ENCODE measurements around the gene ABCA4.
"Not testable (repeated sequence)": the region's sequence is repeated elsewhere in the genome, so short reads cannot be mapped to it uniquely, and the experiment has no call there.

ABCA4 gene

GRCh38 chr1:94120991-94121390, at the start of gene ABCA4:
ABCA4 (minus strand) TSS chr1:94121148; CDS start chr1:94121045, 103 bp downstream.
- H3K27ac ChIP-seq (ENCODE audit: low read length): no peak within 1 kb of the TSS

GRCh38 chr1:94169126-94169525, 48.2 kb upstream of the ABCA4 start:
- Histone ChIP-seq H3K36me3 (ENCODE audit: control insufficient read depth, low read depth, low read length) (no peaks in the 10 kb centered on the region), H3K9me3 (ENCODE audit: control insufficient read depth, low read depth, low read length) (no peaks in the 10 kb centered on the region), H3K9ac (ENCODE audit: low read length) (no peak overlapping the region)

More at GRCh38 chr1:94120991-94121390, at the start of gene ABCA4:
- H3K27me3 ChIP-seq (ENCODE audit: control insufficient read depth, insufficient read depth, low read length): peaks cover 10% of the 10 kb centered on the region
- H3K9ac ChIP-seq (ENCODE audit: low read length): no peak within 1 kb of the TSS
- no peaks in the 10 kb centered on the region for H3K9me3 ChIP-seq (ENCODE audit: control insufficient read depth, low read depth, low read length)
- no peak within 1 kb of the TSS for H3K4me3 ChIP-seq (ENCODE audit: low read length)
- H3K36me3 ChIP-seq (ENCODE audit: control insufficient read depth, low read depth, low read length): no peaks in the 10 kb centered on the region
- peaks cover 23% of the 10 kb centered on the region for H3K4me1 ChIP-seq (ENCODE audit: control insufficient read depth, low read depth, low read length)

GRCh38 chr1:94165843-94166242, 44.9 kb upstream of the ABCA4 start:
- Histone ChIP-seq H3K36me3 (ENCODE audit: control insufficient read depth, low read depth, low read length) (no peaks in the 10 kb centered on the region), H3K4me1 (ENCODE audit: control insufficient read depth, low read depth, low read length) (no peaks in the 10 kb centered on the region), H3K27me3 (ENCODE audit: control insufficient read depth, insufficient read depth, low read length) (no peaks in the 10 kb centered on the region), H3K9ac (ENCODE audit: low read length) (no peak overlapping the region), H3K4me3 (ENCODE audit: low read length) (no peak overlapping the region), H3K9me3 (ENCODE audit: control insufficient read depth, low read depth, low read length) (no peaks in the 10 kb centered on the region), H3K27ac (ENCODE audit: low read length) (no peak overlapping the region)

More at GRCh38 chr1:94169126-94169525, 48.2 kb upstream of the ABCA4 start:
- Histone ChIP-seq H3K27me3 (ENCODE audit: control insufficient read depth, insufficient read depth, low read length) (no peaks in the 10 kb centered on the region), H3K4me1 (ENCODE audit: control insufficient read depth, low read depth, low read length) (no peaks in the 10 kb centered on the region), H3K4me3 (ENCODE audit: low read length) (no peak overlapping the region), H3K27ac (ENCODE audit: low read length) (no peak overlapping the region)

GRCh38 chr1:94164885-94165284, 43.9 kb upstream of the ABCA4 start:
- not testable (repeated sequence) for H3K4me1 ChIP-seq (ENCODE audit: control insufficient read depth, low read depth, low read length); H3K9ac ChIP-seq (ENCODE audit: low read length); H3K27ac ChIP-seq (ENCODE audit: low read length); H3K36me3 ChIP-seq (ENCODE audit: control insufficient read depth, low read depth, low read length); H3K27me3 ChIP-seq (ENCODE audit: control insufficient read depth, insufficient read depth, low read length); H3K4me3 ChIP-seq (ENCODE audit: low read length); H3K9me3 ChIP-seq (ENCODE audit: control insufficient read depth, low read depth, low read length)

- H3K9ac ChIP-seq (ENCODE audit: low read length); H3K4me3 ChIP-seq (ENCODE audit: low read length); H3K9me3 ChIP-seq (ENCODE audit: control insufficient read depth, low read depth, low read length); H3K4me1 ChIP-seq (ENCODE audit: control insufficient read depth, low read depth, low read length); H3K27ac ChIP-seq (ENCODE audit: low read length); H3K27me3 ChIP-seq (ENCODE audit: control insufficient read depth, insufficient read depth, low read length); H3K36me3 ChIP-seq (ENCODE audit: control insufficient read depth, low read depth, low read length): not testable (repeated sequence)
These were observed 43.2 kb upstream of the ABCA4 start for GRCh38 chr1:94164121-94164520.

GRCh38 chr1:94163249-94163648, 42.3 kb upstream of the ABCA4 start:
- H3K4me1 ChIP-seq (ENCODE audit: control insufficient read depth, low read depth, low read length); H3K9ac ChIP-seq (ENCODE audit: low read length); H3K36me3 ChIP-seq (ENCODE audit: control insufficient read depth, low read depth, low read length); H3K27ac ChIP-seq (ENCODE audit: low read length); H3K4me3 ChIP-seq (ENCODE audit: low read length); H3K27me3 ChIP-seq (ENCODE audit: control insufficient read depth, insufficient read depth, low read length); H3K9me3 ChIP-seq (ENCODE audit: control insufficient read depth, low read depth, low read length): not testable (repeated sequence)

- H3K4me1 ChIP-seq (ENCODE audit: control insufficient read depth, low read depth, low read length): no peaks in the 10 kb centered on the region
- H3K36me3 ChIP-seq (ENCODE audit: control insufficient read depth, low read depth, low read length): no peaks in the 10 kb centered on the region
- H3K27ac ChIP-seq (ENCODE audit: low read length): no peak overlapping the region
- H3K27me3 ChIP-seq (ENCODE audit: control insufficient read depth, insufficient read depth, low read length): no peaks in the 10 kb centered on the region
- no peak overlapping the region for H3K9ac ChIP-seq (ENCODE audit: low read length)
- no peak overlapping the region for H3K4me3 ChIP-seq (ENCODE audit: low read length)
- no peaks in the 10 kb centered on the region for H3K9me3 ChIP-seq (ENCODE audit: control insufficient read depth, low read depth, low read length)
These were observed 39.9 kb upstream of the ABCA4 start for GRCh38 chr1:94160811-94161210.

- Histone ChIP-seq H3K27ac (ENCODE audit: low read length) (no peak overlapping the region), H3K36me3 (ENCODE audit: control insufficient read depth, low read depth, low read length) (no peaks in the 10 kb centered on the region), H3K4me1 (ENCODE audit: control insufficient read depth, low read depth, low read length) (no peaks in the 10 kb centered on the region)
These were observed 35.2 kb upstream of the ABCA4 start for GRCh38 chr1:94156096-94156625.

GRCh38 chr1:94154989-94155388, 34.0 kb upstream of the ABCA4 start:
- Histone ChIP-seq H3K27me3 (ENCODE audit: control insufficient read depth, insufficient read depth, low read length) (no peaks in the 10 kb centered on the region), H3K4me3 (ENCODE audit: low read length) (no peak overlapping the region), H3K4me1 (ENCODE audit: control insufficient read depth, low read depth, low read length) (no peaks in the 10 kb centered on the region), H3K9ac (ENCODE audit: low read length) (no peak overlapping the region), H3K36me3 (ENCODE audit: control insufficient read depth, low read depth, low read length) (no peaks in the 10 kb centered on the region), H3K9me3 (ENCODE audit: control insufficient read depth, low read depth, low read length) (no peaks in the 10 kb centered on the region), H3K27ac (ENCODE audit: low read length) (no peak overlapping the region)

More at GRCh38 chr1:94156096-94156625, 35.2 kb upstream of the ABCA4 start:
- no peaks in the 10 kb centered on the region for H3K27me3 ChIP-seq (ENCODE audit: control insufficient read depth, insufficient read depth, low read length)
- no peak overlapping the region for H3K9ac ChIP-seq (ENCODE audit: low read length)
- no peak overlapping the region for H3K4me3 ChIP-seq (ENCODE audit: low read length)
- H3K9me3 ChIP-seq (ENCODE audit: control insufficient read depth, low read depth, low read length): no peaks in the 10 kb centered on the region

GRCh38 chr1:94153133-94153532, 32.2 kb upstream of the ABCA4 start:
- Histone ChIP-seq H3K9ac (ENCODE audit: low read length) (no peak overlapping the region), H3K4me3 (ENCODE audit: low read length) (no peak overlapping the region), H3K9me3 (ENCODE audit: control insufficient read depth, low read depth, low read length) (no peaks in the 10 kb centered on the region), H3K27me3 (ENCODE audit: control insufficient read depth, insufficient read depth, low read length) (no peaks in the 10 kb centered on the region), H3K36me3 (ENCODE audit: control insufficient read depth, low read depth, low read length) (no peaks in the 10 kb centered on the region), H3K27ac (ENCODE audit: low read length) (no peak overlapping the region), H3K4me1 (ENCODE audit: control insufficient read depth, low read depth, low read length) (peaks cover 4% of the 10 kb centered on the region)

- not testable (repeated sequence) for H3K36me3 ChIP-seq (ENCODE audit: control insufficient read depth, low read depth, low read length); H3K4me3 ChIP-seq (ENCODE audit: low read length); H3K9ac ChIP-seq (ENCODE audit: low read length); H3K4me1 ChIP-seq (ENCODE audit: control insufficient read depth, low read depth, low read length); H3K27me3 ChIP-seq (ENCODE audit: control insufficient read depth, insufficient read depth, low read length); H3K27ac ChIP-seq (ENCODE audit: low read length); H3K9me3 ChIP-seq (ENCODE audit: control insufficient read depth, low read depth, low read length)
These were observed 28.2 kb upstream of the ABCA4 start for GRCh38 chr1:94149166-94149565.

GRCh38 chr1:94146273-94146672, 25.3 kb upstream of the ABCA4 start:
- H3K4me3 ChIP-seq (ENCODE audit: low read length): no peak overlapping the region
- H3K27me3 ChIP-seq (ENCODE audit: control insufficient read depth, insufficient read depth, low read length): no peaks in the 10 kb centered on the region
- H3K9ac ChIP-seq (ENCODE audit: low read length): no peak overlapping the region
- no peak overlapping the region for H3K27ac ChIP-seq (ENCODE audit: low read length)
- peaks cover 4% of the 10 kb centered on the region for H3K4me1 ChIP-seq (ENCODE audit: control insufficient read depth, low read depth, low read length)
- H3K9me3 ChIP-seq (ENCODE audit: control insufficient read depth, low read depth, low read length): no peaks in the 10 kb centered on the region
- no peaks in the 10 kb centered on the region for H3K36me3 ChIP-seq (ENCODE audit: control insufficient read depth, low read depth, low read length)

Measured in iPS-18a (cell line).